Tibial nerve (tissue), 4 donors: ENCODE measurements around the gene UBN2.

Experiments
- CTCF ChIP-seq, 5 experiments: fragments of 200-600 bp in 3 of 5; fragments of 450-650 bp in 2 of 5; sonication (generic) in 3 of 5; IDR thresholded peaks; one replicate each; pipeline ENCODE4 v1.5.1; 2016 to 2019; ENCODE audit warnings: antibody characterized with exemption in 5 of 5, mild to moderate bottlenecking in 3 of 5, moderate library complexity in 2 of 5
- EP300 ChIP-seq, 2 donors: sonication (generic); formaldehyde crosslinking; IDR thresholded peaks; one replicate each; pipeline ENCODE4 v1.6.1; 2017; ENCODE audit warnings: antibody characterized with exemption in 2 of 2, mild to moderate bottlenecking in 1 of 2
- POLR2A ChIP-seq, 2 donors: fragments of 450-650 bp; IDR thresholded peaks; one replicate each; pipeline ENCODE4 v1.6.1; 2017; ENCODE audit warnings: antibody characterized with exemption in 2 of 2, mild to moderate bottlenecking in 2 of 2, moderate library complexity in 2 of 2

GRCh38 chr7:139321071-139321745 lies 90.2 kb downstream of the UBN2 start:
- TF ChIP-seq EP300 (IDR thresholded peaks at IDR 0.05), result no peak
- peak in 1 of 5 experiments; percentile 13 for TF ChIP-seq CTCF (IDR thresholded peaks at IDR 0.05)
- no peak for TF ChIP-seq POLR2A (IDR thresholded peaks at IDR 0.05)
